Mononuclear cell (primary cell): Measurements from ENCODE around the gene RAX2. TPM values are rescaled to one million over a fixed set of nuclear protein-coding genes. Genes with fewer than 3 reads are reported as not detected.

Experiments
- H3K27me3 ChIP-seq: 2 replicates; pipeline ENCODE4 v1.6.0; 2011; ENCODE audit warnings: low read length, control low read depth; ENCODE audit not compliant: insufficient read depth
- H3K4me1 ChIP-seq: 2 replicates; pipeline ENCODE4 v1.5.1; 2011; ENCODE audit warnings: mild to moderate bottlenecking, low read length, control low read depth; ENCODE audit not compliant: insufficient read depth
- H3K4me3 ChIP-seq: 2 replicates; pipeline ENCODE4 v1.5.1; 2011; ENCODE audit warnings: mild to moderate bottlenecking, low read length, moderate library complexity
- H3K9me3 ChIP-seq: 2 replicates; pipeline ENCODE4 v1.5.1; 2011; ENCODE audit warnings: low read depth, mild to moderate bottlenecking, control low read depth, low read length
- total RNA-seq: library from RNA; depleted of rRNA; stranded (reverse); fragments of >200 nt; gene quantifications from one replicate; pipeline ENCODE4 v1.2.3, GENCODE V29; 2012

Gene RAX2
- total RNA-seq, 1 donor = not detected

GRCh38 chr19:3745363-3746045 lies 26.5 kb downstream of the RAX2 start:
- Histone ChIP-seq H3K27me3 (no peaks in the 10 kb centered on the region), H3K4me1 (no peaks in the 10 kb centered on the region), H3K9me3 (no peaks in the 10 kb centered on the region), H3K4me3 (no peak overlapping the region)

- Histone ChIP-seq H3K9me3 (no peaks in the 10 kb centered on the region), H3K4me1 (no peaks in the 10 kb centered on the region), H3K4me3 (no peak overlapping the region), H3K27me3 (no peaks in the 10 kb centered on the region)
These were observed 28.5 kb downstream of the RAX2 start for GRCh38 chr19:3743486-3743885.

GRCh38 chr19:3740431-3740830 lies 31.6 kb downstream of the RAX2 start:
- Histone ChIP-seq H3K4me3 (no peak overlapping the region), H3K9me3 (no peaks in the 10 kb centered on the region), H3K4me1 (no peaks in the 10 kb centered on the region), H3K27me3 (no peaks in the 10 kb centered on the region)

DNA sequence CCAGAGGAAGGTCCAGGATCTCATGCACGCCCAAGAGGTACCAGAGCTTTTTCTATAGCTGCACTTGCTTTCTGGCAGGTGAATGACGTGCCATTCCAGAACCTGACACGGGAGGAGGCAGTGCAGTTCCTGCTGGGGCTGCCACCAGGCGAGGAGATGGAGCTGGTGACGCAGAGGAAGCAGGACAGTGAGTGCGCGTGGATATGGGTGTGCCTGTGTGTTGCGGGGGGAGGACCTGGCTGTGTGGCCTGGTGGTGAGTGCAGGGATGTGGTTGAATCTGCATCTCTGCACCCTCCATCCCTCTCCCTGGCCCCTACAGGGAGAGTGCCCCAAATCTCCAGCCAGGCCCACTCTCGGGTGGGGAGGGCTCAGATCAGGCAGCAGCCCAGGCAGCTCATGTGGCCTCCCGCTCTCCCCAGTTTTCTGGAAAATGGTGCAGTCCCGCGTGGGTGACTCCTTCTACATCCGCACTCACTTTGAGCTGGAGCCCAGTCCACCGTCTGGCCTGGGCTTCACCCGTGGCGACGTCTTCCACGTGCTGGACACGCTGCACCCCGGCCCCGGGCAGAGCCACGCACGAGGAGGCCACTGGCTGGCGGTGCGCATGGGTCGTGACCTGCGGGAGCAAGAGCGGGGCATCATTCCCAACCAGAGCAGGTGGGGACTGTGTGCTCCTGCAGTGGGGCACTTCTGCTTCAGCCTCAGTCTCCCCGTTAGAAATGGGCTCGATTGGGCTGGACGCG lies 33.4 kb downstream of the RAX2 start:
- no peaks in the 10 kb centered on the region for H3K27me3 ChIP-seq
- H3K4me3 ChIP-seq = no peak overlapping the region
- no peaks in the 10 kb centered on the region for H3K9me3 ChIP-seq
- H3K4me1 ChIP-seq = no peaks in the 10 kb centered on the region

GRCh38 chr19:3737487-3738205 lies 34.4 kb downstream of the RAX2 start:
- Histone ChIP-seq H3K4me1 (no peaks in the 10 kb centered on the region), H3K4me3 (no peak overlapping the region), H3K27me3 (no peaks in the 10 kb centered on the region), H3K9me3 (no peaks in the 10 kb centered on the region)

DNA sequence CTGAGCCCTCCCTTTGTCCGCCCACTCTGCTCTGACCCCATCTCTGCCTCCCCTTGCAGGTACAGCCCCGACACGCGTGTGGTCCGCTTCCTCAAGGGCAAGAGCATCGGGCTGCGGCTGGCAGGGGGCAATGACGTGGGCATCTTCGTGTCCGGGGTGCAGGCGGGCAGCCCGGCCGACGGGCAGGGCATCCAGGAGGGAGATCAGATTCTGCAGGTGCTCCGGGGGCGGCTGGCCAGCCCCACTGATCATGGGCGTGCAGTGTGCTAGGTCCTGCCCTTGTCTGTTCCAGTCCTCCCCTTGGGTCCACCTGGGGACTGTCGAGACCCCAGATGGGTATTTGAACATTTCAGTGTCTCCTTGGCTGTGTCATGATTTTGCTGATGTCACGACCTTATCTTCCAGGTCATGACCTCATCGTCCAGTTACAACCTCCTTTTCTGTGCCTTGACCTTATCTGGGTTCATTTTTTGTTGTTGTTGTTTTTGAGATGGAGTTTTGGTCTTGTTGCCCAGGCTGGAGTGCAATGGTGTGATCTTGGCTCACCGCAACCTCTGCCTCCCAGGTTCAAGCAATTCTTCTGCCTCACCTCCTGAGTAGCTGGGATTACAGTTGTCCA lies 35.8 kb downstream of the RAX2 start:
- no peak overlapping the region for H3K4me3 ChIP-seq
- H3K27me3 ChIP-seq = no peaks in the 10 kb centered on the region
- H3K9me3 ChIP-seq = no peaks in the 10 kb centered on the region
- no peaks in the 10 kb centered on the region for H3K4me1 ChIP-seq

- no peak overlapping the region for H3K4me3 ChIP-seq
- H3K9me3 ChIP-seq = no peaks in the 10 kb centered on the region
- H3K27me3 ChIP-seq = no peaks in the 10 kb centered on the region
- H3K4me1 ChIP-seq = no peaks in the 10 kb centered on the region
These were observed 37.8 kb downstream of the RAX2 start for GRCh38 chr19:3734310-3734600.

DNA sequence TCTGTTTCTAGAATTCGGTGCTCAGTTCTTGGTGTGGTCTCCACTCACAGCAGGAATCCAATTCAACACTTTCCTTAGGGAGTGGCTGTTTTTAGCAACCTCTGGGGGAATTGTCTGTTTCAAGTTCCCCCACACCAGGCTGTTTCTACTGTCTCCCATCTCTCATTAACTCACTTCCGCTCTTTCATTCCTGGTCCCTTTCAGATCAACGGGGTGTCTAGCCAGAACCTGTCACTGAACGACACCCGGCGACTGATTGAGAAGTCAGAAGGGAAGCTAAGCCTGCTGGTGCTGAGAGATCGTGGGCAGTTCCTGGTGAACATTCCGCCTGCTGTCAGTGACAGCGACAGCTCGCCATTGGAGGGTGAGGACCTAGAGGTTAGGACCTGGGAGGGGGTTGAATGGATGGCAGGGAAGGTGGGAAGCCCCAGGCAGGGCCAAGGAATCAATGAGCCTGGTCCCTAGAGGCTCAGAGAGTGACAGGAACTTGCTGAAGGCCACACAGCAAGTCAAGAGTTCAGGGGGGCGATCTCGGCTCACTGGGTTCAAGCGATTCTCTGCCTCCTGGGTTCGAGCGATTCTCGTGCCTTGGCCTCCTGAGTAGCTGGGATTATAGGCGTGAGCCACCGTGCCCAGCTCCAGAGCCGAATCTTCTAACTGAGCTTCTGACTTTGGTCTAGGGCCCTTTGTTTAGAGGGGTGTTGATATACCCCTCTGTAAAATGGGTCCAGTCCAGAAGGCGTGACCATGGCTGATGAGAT lies 38.3 kb downstream of the RAX2 start:
- Histone ChIP-seq H3K9me3 (no peaks in the 10 kb centered on the region), H3K27me3 (no peaks in the 10 kb centered on the region), H3K4me1 (no peaks in the 10 kb centered on the region)

GRCh38 chr19:3732108-3732507 lies 39.9 kb downstream of the RAX2 start:
- Histone ChIP-seq H3K9me3 (no peaks in the 10 kb centered on the region), H3K27me3 (no peaks in the 10 kb centered on the region), H3K4me3 (no peak overlapping the region), H3K4me1 (no peaks in the 10 kb centered on the region)

More for the DNA sequence above, 38.3 kb downstream of the RAX2 start:
- no peak overlapping the region for H3K4me3 ChIP-seq

DNA sequence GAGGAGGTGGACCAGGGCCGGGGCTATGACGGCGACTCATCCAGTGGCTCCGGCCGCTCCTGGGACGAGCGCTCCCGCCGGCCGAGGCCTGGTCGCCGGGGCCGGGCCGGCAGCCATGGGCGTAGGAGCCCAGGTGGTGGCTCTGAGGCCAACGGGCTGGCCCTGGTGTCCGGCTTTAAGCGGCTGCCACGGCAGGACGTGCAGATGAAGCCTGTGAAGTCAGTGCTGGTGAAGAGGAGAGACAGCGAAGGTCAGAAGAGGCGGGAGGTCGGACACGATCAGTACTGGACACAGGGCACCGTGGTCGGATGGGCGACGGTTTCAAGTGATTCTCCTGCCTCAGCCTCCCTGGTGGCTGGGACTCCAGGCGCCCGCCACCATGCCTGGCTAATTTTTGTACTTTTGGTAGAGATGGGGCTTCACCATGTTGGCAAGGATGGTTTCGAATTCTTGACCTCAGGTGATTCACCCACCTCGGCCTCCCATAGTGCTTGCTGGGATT lies 41.5 kb downstream of the RAX2 start:
- Histone ChIP-seq H3K9me3 (no peaks in the 10 kb centered on the region), H3K4me1 (no peaks in the 10 kb centered on the region), H3K27me3 (no peaks in the 10 kb centered on the region), H3K4me3 (no peak overlapping the region)

- Histone ChIP-seq H3K4me1 (peaks cover 9% of the 10 kb centered on the region), H3K27me3 (peaks cover 14% of the 10 kb centered on the region), H3K9me3 (no peaks in the 10 kb centered on the region), H3K4me3 (no peak overlapping the region)
These were observed 46.3 kb downstream of the RAX2 start for GRCh38 chr19:3725640-3726310.

GRCh38 chr19:3725121-3725520 lies 46.9 kb downstream of the RAX2 start:
- Histone ChIP-seq H3K4me3 (no peak overlapping the region), H3K27me3 (peaks cover 20% of the 10 kb centered on the region), H3K4me1 (peaks cover 10% of the 10 kb centered on the region), H3K9me3 (no peaks in the 10 kb centered on the region)

- Histone ChIP-seq H3K9me3 (no peaks in the 10 kb centered on the region), H3K4me1 (peaks cover 10% of the 10 kb centered on the region), H3K27me3 (peaks cover 24% of the 10 kb centered on the region), H3K4me3 (no peak overlapping the region)
These were observed 48.1 kb downstream of the RAX2 start for GRCh38 chr19:3723883-3724282.

- no peak overlapping the region for H3K4me3 ChIP-seq
- H3K9me3 ChIP-seq = no peaks in the 10 kb centered on the region
- H3K4me1 ChIP-seq = peaks cover 10% of the 10 kb centered on the region
- H3K27me3 ChIP-seq = peaks cover 24% of the 10 kb centered on the region
These were observed 48.9 kb downstream of the RAX2 start for GRCh38 chr19:3723110-3723488.
